ENCODE results near the gene MCF2L.
"Not testable (repeated sequence)": the region's sequence is repeated elsewhere in the genome, so short reads cannot be mapped to it uniquely, and the experiment has no call there.

Gene MCF2L

GRCh38 chr13:113069861-113070805 is 101.1 kb downstream of the MCF2L start:
- no peak for DNase-seq

GRCh38 chr13:113070855-113071254 is 101.8 kb downstream of the MCF2L start:
- no peak for DNase-seq

- no peak for DNase-seq
Observed at GRCh38 chr13:113072376-113072775, 103.4 kb downstream of the MCF2L start.

GRCh38 chr13:113073942-113074341 is 104.9 kb downstream of the MCF2L start:
- no peak for DNase-seq

- DNase-seq, result no peak
Observed at GRCh38 chr13:113074401-113074800, 105.4 kb downstream of the MCF2L start.

DNA sequence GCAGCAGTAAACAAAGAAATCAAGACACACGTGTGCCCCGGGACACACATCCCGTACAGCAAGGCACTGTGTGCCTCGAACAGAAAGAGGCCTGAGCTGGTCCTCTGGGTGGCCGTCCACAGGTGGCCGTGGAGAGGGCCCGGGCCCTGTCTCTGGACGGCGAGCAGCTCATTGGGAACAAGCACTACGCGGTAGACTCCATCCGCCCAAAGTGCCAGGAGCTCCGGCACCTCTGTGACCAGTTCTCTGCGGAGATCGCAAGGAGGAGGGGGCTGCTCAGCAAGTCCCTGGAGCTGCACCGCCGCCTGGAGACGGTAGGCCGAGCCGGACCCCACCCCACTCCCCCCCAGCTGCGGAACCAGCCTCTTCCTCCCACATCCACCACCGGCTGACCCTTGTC is 105.9 kb downstream of the MCF2L start:
- DNase-seq, result no peak

DNA sequence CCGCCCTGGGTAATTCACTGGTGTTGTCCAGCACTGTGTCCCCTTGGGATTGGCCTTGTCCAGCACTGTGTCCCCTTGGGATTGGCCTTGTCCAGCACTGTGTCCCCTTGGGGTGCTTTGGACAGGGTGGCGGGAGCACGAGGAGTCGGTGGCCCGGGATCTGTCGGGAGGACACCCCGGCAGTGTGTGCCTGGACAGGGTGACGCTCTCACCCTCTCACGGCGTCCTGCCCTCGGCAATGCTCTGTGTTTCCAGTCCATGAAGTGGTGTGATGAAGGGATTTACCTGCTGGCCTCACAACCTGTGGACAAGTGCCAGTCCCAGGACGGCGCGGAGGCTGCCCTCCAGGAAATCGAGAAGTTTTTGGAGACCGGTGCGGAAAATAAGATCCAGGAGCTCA is 106.7 kb downstream of the MCF2L start:
- DNase-seq, result no peak

- DNase-seq, result no peak
Observed at GRCh38 chr13:113076681-113077401, 107.8 kb downstream of the MCF2L start.

DNA sequence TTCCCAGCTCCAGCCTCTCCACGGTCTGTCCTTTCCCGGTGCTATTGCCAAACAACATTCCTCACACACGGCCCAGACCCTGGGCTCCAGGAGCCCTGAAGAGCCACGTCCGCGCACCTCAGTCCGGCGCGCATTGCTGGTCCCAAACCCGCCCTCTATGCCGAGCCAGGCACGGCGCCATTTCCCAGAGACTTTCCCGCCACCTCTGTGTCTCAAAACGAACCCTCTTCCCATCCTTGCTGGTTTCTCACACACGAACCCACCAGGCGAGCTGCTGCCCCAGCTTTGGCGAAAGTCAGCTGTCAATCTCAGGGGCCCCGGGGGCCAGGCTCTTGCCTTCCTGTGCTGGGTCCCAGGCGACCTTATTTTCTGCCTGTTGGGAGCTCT is 108.5 kb downstream of the MCF2L start:
- DNase-seq, result no peak

DNA sequence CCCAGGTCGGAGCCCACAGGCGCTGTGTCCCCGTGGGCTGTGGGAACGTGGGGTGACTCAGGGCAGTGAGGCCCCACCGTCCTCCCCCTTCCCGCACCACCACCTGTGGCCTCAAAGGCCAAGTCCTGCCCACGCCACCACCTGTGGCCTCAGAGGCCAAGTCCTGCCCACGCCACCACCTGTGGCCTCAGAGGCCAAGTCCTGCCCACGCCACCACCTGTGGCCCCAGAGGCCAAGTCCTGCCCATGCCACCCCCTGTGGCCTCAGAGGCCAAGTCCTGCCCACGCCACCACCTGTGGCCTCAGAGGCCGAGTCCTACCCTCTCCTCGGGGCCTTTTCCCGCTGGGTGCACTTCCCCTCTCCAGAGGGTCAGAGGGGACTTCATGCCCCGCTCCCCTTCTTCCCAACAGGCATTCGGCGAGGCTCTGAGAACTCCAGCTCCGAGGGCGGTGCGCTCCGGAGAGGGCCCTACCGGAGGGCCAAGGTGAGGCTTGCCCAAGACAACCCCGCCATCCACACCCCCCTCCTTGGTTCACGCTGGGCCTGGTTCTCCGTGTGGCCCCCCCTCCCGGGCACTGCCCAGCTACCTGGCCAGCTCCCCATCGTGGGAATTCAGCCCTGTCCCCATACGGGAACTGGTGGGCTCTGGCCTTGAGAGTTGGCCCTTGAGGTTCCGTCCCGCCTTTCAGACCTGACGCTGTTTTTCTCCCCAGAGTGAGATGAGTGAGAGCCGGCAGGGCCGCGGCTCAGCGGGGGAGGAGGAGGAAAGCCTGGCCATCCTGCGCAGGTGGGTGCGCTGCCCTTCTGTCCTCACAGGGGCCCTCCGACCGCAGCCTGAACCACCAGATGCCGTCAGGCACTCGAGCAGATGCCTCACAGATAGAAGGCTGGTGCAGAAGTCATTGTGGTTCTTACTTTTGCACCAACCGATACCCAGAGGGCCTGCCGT is 109.2 kb downstream of the MCF2L start:
- DNase-seq, result no peak

DNA sequence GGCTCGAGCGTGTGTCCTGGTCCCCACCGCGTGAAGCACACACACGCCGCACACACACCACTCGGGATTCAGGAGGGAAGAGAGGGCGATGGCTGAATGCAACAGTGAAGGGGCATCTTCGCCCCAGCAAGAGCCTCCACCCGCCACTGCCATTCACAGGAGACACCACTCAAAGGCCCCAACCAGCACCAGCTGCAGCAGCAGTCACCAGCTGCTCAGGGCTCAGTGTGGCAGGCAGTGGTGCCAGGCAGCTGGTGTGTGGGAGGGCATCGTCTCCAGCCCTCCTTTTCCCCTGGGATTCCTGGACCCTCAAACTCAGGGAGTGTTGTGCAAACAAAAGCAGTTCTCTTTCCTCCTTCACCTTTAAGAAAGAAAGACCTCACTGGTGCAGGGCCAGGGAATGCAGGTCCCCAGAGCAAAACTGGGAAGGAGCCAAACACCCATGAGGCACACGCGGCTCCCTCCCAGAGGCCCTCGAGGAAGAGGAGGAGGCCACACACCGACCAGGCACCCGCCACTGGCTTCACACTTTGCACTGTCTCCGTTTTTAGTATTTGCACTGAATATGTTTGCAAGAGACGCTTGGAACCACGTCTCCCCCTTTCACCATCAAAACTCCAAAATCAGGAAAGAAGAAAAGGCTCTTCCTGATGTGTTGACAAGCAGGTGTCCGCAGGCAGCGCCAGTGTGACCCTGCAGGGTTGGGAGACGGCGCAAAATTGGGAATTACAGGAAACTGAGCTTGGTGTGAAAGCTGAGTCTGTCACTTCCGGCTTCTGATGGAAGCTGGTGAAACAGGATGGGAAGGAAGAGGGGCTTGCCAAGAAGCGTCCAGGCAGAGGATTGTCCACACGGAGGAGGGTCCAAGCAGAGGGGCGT is 110.1 kb downstream of the MCF2L start:
- DNase-seq, result no peak

- not testable (repeated sequence) for DNase-seq
Observed at GRCh38 chr13:113079781-113080080, 110.7 kb downstream of the MCF2L start.

GRCh38 chr13:113080361-113080831 is 111.4 kb downstream of the MCF2L start:
- no peak for DNase-seq

DNA sequence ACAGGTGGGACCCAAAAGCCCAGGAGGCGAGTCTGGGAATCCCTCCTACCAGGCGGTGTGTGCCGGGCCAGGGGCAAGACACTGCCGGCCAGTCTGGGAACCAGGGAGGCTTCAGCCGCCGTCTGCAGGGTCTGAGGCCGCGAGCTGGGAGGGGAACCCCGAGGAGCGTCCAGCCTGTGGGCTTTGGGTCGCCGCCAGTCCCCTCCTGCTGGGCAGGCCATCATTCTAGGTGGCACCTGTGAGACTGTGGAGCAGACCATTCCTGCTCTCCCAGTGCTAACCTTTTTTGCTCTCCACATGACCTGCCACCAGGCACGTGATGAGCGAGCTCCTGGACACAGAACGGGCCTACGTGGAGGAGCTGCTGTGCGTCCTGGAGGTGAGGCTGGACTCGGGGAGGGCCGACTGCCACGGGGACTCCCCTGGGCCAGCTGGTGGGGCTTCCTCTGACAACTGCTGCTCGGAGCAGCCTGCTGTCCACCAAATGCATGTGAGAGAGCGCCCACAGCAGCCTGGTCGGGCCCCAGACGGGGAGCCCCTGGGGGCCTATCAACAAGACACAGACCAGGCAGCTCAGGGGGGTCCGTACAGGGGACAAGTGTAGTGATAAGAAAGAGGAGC is 112.0 kb downstream of the MCF2L start:
- DNase-seq, result no peak

GRCh38 chr13:113082198-113083021 is 113.4 kb downstream of the MCF2L start:
- no peak for DNase-seq

- no peak for DNase-seq
Observed at GRCh38 chr13:113083022-113083373, 114.0 kb downstream of the MCF2L start.

- peak; percentile 65 for DNase-seq
Observed at GRCh38 chr13:113083402-113084061, 114.5 kb downstream of the MCF2L start.

- DNase-seq, result no peak
Observed at GRCh38 chr13:113084094-113084942, 115.3 kb downstream of the MCF2L start.

GRCh38 chr13:113084943-113085540 is 116.0 kb downstream of the MCF2L start:
- no peak for DNase-seq

Data from NCI-H1105 treated with DMSO at 0.1 percent for 48 hours (cell line).